ENCODE data around the gene B3GAT1.

B3GAT1 gene

GRCh38 chr11:134338654-134339053, 73.4 kb downstream of the B3GAT1 start:
- no peaks in the 10 kb centered on the region for H3K36me3 Mint-ChIP-seq

DNA sequence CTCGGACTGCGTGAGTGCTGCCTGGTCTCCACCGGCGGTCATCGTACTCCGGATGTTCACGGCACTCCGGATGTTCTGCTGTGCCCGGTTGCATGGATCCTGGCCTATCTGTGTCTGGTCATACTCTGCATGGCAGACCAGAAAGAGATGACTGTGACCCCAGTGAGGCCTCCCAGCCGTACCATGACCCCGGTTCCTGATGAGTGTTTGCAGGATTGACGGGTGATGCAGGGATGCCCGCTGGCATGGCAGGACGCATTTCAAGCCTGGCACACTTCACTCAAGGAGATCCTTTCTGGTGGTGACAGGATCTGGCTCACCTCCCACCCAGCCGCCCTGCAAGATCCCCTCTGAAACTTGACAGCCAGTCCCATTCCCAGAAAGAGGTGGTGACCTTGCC, 74.0 kb downstream of the B3GAT1 start:
- no peaks in the 10 kb centered on the region for H3K9me3 Mint-ChIP-seq
- H3K27ac Mint-ChIP-seq, result no peak overlapping the region
- H3K4me3 Mint-ChIP-seq, result no peak overlapping the region
- H3K27me3 Mint-ChIP-seq, result no peaks in the 10 kb centered on the region
- H3K36me3 Mint-ChIP-seq, result no peaks in the 10 kb centered on the region
- peaks cover under 1% of the 10 kb centered on the region for H3K4me1 Mint-ChIP-seq

More at GRCh38 chr11:134338654-134339053, 73.4 kb downstream of the B3GAT1 start:
- H3K27ac Mint-ChIP-seq, result no peak overlapping the region
- no peaks in the 10 kb centered on the region for H3K4me1 Mint-ChIP-seq
- no peaks in the 10 kb centered on the region for H3K9me3 Mint-ChIP-seq
- no peaks in the 10 kb centered on the region for H3K27me3 Mint-ChIP-seq
- no peak overlapping the region for H3K4me3 Mint-ChIP-seq

- Mint-ChIP-seq H3K9me3 (no peaks in the 10 kb centered on the region), H3K4me3 (no peak overlapping the region), H3K4me1 (peaks cover 6% of the 10 kb centered on the region), H3K27me3 (peaks cover 2% of the 10 kb centered on the region), H3K36me3 (no peaks in the 10 kb centered on the region), H3K27ac (no peak overlapping the region)
These were observed 75.0 kb downstream of the B3GAT1 start for GRCh38 chr11:134337051-134337450.

DNA sequence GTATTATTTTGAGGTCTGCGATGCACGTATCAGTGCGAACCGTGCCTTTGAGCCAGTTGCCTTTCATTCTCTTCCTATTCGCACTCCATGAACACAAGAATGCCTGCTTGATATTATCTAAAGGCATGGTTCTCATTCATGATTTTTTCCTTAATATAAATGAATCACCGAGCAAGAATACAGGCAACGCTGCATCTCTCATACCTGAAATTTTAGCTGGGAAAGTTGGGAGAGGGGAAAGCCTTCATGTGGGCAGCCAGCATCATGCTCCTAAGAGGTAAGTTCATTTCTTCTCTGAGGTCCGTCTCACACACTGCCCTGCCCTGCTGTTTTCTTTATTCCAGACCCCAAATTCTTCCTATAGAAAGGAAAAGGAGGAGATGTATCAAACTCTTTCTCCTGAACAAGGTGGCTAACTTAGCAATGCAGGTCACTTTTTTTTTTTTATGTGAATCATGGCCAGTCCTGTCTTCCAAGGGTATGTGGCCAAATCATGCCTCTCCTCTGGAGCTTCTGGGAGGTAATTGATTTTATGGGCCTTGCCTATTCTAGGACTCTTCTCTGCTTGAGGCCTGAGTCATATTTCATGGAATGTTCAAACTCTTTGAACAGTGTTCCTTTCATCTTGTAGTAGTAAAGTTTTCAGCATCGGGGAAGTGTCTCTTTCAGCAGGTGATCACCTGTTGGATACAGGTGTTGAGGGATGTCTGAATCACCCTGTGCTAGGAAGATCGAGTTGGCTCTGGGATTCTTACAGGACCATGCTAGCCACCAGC, 77.1 kb downstream of the B3GAT1 start:
- Mint-ChIP-seq H3K4me1 (peaks cover 15% of the 10 kb centered on the region), H3K9me3 (no peaks in the 10 kb centered on the region), H3K4me3 (no peak overlapping the region), H3K27ac (peak overlapping the region; percentile 81), H3K27me3 (peaks cover 2% of the 10 kb centered on the region), H3K36me3 (no peaks in the 10 kb centered on the region)

DNA sequence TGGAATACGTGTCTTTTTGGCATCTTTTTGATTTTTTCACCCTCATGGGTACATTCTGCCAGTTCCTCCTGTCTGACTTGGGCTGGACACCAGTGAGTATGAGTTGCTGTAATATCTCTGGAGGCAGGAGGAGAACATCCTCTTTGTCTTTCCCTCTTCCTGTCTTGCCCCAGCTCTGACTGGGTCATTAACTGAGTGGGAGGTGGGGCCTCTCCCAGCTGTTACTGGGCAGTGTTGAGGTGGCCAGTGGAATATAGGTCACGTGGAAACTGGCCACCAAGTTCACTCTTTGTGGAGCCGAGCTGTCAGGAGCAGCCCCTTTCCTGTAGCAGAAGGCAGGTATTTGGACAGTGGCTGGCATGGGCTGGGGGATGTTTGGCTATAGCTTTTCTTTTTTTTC, 78.1 kb downstream of the B3GAT1 start:
- Mint-ChIP-seq H3K27me3 (peaks cover 2% of the 10 kb centered on the region), H3K9me3 (no peaks in the 10 kb centered on the region), H3K36me3 (no peaks in the 10 kb centered on the region), H3K27ac (no peak overlapping the region), H3K4me1 (peaks cover 15% of the 10 kb centered on the region), H3K4me3 (peak overlapping the region; percentile 30)

GRCh38 chr11:134333312-134333711, 78.7 kb downstream of the B3GAT1 start:
- Mint-ChIP-seq H3K4me3 (peak overlapping the region; percentile 91), H3K9me3 (no peaks in the 10 kb centered on the region), H3K4me1 (peaks cover 15% of the 10 kb centered on the region), H3K36me3 (no peaks in the 10 kb centered on the region), H3K27me3 (peaks cover 2% of the 10 kb centered on the region), H3K27ac (no peak overlapping the region)

DNA sequence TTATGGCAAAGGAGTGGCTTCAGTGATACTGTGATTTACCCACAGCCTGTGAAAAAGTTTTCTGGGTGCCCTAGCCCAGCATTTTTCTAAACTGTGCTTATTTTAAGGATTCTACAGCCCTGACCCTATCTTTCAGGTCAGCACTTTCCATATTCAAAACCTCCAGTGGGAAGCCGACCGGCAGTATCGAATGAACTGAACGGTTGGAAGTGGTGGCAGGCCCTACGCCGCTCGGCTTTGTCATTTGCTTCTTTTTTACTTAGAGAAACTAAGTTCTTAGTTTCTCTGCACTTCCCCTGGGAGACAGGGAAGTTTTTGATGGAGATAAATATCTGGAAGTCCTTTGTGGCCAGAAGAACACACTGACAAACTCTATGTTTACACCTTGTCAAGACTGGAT, 79.3 kb downstream of the B3GAT1 start:
- peaks cover 2% of the 10 kb centered on the region for H3K27me3 Mint-ChIP-seq
- peak overlapping the region; percentile 91 for H3K4me3 Mint-ChIP-seq
- no peak overlapping the region for H3K27ac Mint-ChIP-seq

DNA sequence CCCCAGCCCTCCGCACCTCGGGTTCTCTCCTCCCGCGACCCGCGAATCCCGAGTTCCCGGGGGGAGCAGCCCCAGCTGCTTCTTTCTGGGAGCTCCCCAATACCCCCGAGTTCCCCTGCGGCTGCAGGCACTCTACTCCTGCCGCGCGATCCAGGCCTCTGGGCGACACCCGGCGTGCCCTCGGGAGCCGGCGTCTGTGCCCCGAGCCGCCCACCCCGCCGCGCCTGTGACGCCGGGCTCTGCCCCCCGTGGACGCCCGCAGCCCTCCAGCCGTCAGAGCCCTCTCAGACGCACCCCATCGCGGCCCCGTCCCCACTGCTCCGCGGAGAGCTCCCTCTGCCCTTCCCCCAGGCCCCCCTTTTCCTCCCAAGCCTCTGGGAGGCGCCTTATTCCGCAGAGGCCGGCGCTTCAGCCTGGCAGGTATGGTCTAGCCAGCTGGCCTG, 79.8 kb downstream of the B3GAT1 start:
- peaks cover 15% of the 10 kb centered on the region for H3K4me1 Mint-ChIP-seq
- peak overlapping the region; percentile 91 for H3K4me3 Mint-ChIP-seq
- H3K27me3 Mint-ChIP-seq, result peaks cover 2% of the 10 kb centered on the region
- H3K27ac Mint-ChIP-seq, result no peak overlapping the region
- no peaks in the 10 kb centered on the region for H3K36me3 Mint-ChIP-seq
- no peaks in the 10 kb centered on the region for H3K9me3 Mint-ChIP-seq

More for the DNA sequence above, 79.3 kb downstream of the B3GAT1 start:
- Mint-ChIP-seq H3K36me3 (no peaks in the 10 kb centered on the region), H3K4me1 (peaks cover 15% of the 10 kb centered on the region), H3K9me3 (no peaks in the 10 kb centered on the region)

DNA sequence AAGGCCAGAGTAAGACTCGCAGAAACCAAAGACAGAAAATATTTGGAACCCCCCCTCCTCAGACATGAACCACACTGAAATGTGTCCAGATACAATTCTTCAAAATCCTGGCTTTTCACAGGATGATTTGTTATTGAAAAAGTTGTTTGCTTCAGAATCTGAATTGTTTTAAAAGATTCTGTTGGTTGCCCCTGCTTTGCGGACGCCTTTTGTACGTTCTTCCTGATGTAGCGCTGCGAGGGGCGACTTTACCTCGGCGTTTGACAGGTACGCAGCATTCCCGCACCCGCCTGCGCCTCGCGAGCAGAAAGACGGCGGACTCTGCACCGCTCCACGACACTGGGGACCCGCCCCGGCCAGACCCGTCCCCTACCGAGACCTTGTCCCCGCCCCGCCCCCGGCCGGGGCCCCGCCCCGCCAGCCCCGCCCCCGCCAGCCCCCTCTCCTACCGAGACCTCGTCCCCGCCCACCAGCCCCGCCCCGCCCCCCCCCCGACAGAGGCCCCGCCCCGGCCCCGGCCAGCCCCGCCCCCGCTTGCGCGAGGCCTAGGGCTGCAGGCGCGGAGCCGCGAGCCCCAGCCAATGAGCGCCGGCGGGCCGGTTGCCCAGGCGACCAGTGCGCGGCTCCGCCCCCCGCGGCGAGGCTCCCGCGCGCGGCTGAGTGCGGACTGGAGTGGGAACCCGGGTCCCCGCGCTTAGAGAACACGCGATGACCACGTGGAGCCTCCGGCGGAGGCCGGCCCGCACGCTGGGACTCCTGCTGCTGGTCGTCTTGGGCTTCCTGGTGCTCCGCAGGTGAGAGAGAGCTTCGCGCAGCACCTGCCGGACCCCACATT, 80.5 kb downstream of the B3GAT1 start, which contains the start of gene GLB1L2:
Gene GLB1L2, plus strand, starts transcription at position 635 of the 835 bp plus-strand sequence. Its CDS starts 74 bp downstream, at position 709.
- Mint-ChIP-seq H3K36me3 (no peaks in the 10 kb centered on the region), H3K4me1 (peaks cover 15% of the 10 kb centered on the region), H3K27me3 (peaks cover 2% of the 10 kb centered on the region), H3K27ac (no peak within 1 kb of the TSS), H3K4me3 (peak within 1 kb of the TSS; percentile 91), H3K9me3 (no peaks in the 10 kb centered on the region)

DNA sequence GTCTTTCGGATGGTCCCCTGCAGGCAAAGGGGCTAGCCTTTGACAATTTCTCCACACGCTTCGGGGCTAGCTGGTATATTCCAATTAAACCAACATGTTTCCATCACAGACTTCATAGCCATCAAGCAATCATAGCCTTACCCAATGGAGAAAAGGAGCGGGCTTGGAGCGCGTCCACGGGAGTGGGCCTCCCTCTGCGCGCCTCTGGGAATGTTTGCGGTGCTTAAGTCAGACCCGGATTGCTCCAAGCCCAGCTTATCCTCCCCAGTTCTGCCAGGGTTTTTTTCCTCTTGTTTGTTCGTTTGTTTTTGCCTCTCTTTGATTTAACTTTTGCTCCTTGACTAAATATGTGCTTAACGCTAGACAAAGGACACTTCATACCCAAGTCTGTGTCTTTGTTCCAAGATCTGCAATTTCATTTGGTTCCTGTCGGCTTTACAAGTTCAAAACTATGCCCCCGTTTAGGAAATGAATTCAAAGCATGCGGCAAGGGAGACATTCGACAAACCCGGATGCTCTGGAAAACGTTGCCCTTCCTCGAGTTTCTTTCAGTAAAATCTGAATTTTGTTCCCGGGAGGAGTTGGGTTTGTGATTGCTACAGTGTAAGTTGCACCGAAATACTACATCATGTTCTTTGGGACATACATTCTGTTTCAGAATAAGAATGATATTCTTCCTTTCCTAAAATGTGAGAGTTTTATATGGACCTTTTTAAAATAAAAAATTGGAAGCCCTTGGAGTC, 81.3 kb downstream of the B3GAT1 start:
- Mint-ChIP-seq H3K4me1 (peaks cover 15% of the 10 kb centered on the region), H3K27me3 (peaks cover 2% of the 10 kb centered on the region), H3K9me3 (no peaks in the 10 kb centered on the region), H3K4me3 (peak overlapping the region; percentile 89), H3K27ac (no peak overlapping the region), H3K36me3 (no peaks in the 10 kb centered on the region)

Data from activated naive CD4-positive, alpha-beta T cell treated with anti-CD3 and anti-CD28 coated beads, Interleukin-2, amount 50 U/mL, for 24 hours (primary cell).